ENCODE measurements around the gene CNTF.

Gene CNTF

GRCh38 chr11:58597486-58598144 lies 24.9 kb upstream of the CNTF start:
- TF ChIP-seq CTCF (IDR thresholded peaks at IDR 0.05; ENCODE audit: low read depth, low read length) = no peak
- no peak for TF ChIP-seq MYC (IDR thresholded peaks at IDR 0.05; ENCODE audit: low read depth, low read length)
- TF ChIP-seq, protein P1, sequence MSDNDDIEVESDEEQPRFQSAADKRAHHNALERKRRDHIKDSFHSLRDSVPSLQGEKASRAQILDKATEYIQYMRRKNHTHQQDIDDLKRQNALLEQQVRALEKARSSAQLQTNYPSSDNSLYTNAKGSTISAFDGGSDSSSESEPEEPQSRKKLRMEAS (IDR thresholded peaks at IDR 0.05; ENCODE audit: low read depth, low read length) = no peak
- TF ChIP-seq POLR2A (IDR thresholded peaks at IDR 0.05; ENCODE audit: extremely low read depth, insufficient read length) = no peak
- H3K4me3 ChIP-seq (ENCODE audit: low read depth, low read length) = no peak overlapping the region
- no peak for DNase-seq (ENCODE audit: low read depth)

- H3K4me3 ChIP-seq (ENCODE audit: low read depth, low read length) = no peak overlapping the region
- TF ChIP-seq MYC (IDR thresholded peaks at IDR 0.05; ENCODE audit: low read depth, low read length) (no peak), CTCF (IDR thresholded peaks at IDR 0.05; ENCODE audit: low read depth, low read length) (no peak), POLR2A (IDR thresholded peaks at IDR 0.05; ENCODE audit: extremely low read depth, insufficient read length) (no peak)
- TF ChIP-seq, protein P1 (IDR thresholded peaks at IDR 0.05; ENCODE audit: low read depth, low read length) = no peak
- no peak for DNase-seq (ENCODE audit: low read depth)
These were observed 22.0 kb upstream of the CNTF start for GRCh38 chr11:58600510-58600909.

DNA sequence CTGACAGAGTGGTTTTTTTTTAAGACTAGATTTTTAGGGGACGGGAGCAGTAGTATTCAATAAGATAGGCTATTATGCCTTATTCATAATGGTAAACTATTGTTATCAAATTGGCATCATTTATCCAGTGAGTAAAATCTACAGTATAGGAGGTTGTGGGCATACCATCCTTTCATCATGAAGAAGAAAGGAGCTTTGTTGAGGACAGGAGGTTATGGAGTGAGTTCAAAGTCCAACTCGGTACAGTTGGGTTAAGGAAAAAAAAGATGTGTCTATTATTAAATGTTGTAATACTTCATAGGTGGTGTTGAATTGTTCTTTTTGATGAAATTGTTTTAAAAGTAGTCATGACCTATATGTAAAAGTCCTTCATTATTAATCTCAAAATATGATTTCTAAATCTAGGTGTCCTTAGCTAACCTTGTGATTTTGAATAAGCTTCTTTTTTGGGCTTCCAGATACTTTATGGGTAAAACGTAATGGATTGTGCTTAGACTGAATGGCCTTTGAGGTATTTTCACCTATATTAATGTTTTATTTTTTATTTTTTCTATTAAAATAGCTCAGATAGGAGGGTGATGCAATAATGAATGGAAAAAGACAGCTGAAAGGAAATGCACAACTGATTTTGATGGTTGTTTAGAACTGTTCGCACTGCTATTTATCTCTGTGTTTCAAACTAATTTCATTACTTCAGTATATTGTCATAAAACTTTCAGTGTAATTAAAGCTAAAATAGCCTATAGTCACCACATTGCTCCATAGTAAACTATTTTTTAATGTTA lies 15.3 kb upstream of the CNTF start:
- DNase-seq (ENCODE audit: low read depth) = no peak
- no peak overlapping the region for H3K4me3 ChIP-seq (ENCODE audit: low read depth, low read length)
- no peak for TF ChIP-seq MYC (IDR thresholded peaks at IDR 0.05; ENCODE audit: low read depth, low read length)
- no peak for TF ChIP-seq CTCF (IDR thresholded peaks at IDR 0.05; ENCODE audit: low read depth, low read length)
- TF ChIP-seq, protein P1 (IDR thresholded peaks at IDR 0.05; ENCODE audit: low read depth, low read length) = no peak
- no peak for TF ChIP-seq POLR2A (IDR thresholded peaks at IDR 0.05; ENCODE audit: extremely low read depth, insufficient read length)

DNA sequence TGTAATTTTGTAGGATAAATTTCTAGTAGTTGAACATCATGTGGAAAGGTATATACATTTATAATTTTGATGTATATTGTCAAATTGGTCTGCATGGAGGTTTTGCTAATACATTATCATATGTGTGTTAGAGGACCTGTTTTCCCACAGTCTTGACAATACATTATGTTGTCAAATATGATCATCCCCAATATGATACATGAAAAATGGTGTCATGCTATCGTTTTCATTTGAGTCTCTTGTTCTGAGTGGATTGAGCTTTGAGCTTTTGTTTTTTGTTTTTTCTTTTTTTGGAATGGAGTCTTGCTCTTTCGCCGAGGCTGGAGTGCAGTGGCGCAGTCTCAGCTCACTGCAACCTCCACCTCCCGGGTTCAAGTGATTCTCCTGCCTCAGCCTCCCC lies 14.1 kb upstream of the CNTF start:
- TF ChIP-seq, protein P1 (IDR thresholded peaks at IDR 0.05; ENCODE audit: low read depth, low read length) = no peak
- TF ChIP-seq CTCF (IDR thresholded peaks at IDR 0.05; ENCODE audit: low read depth, low read length) (no peak), MYC (IDR thresholded peaks at IDR 0.05; ENCODE audit: low read depth, low read length) (no peak), POLR2A (IDR thresholded peaks at IDR 0.05; ENCODE audit: extremely low read depth, insufficient read length) (no peak)
- H3K4me3 ChIP-seq (ENCODE audit: low read depth, low read length) = no peak overlapping the region
- DNase-seq (ENCODE audit: low read depth) = no peak

GRCh38 chr11:58609723-58610122 lies 12.7 kb upstream of the CNTF start:
- peak; percentile 11 for DNase-seq (ENCODE audit: low read depth)
- no peak overlapping the region for H3K4me3 ChIP-seq (ENCODE audit: low read depth, low read length)
- TF ChIP-seq, protein P1 (IDR thresholded peaks at IDR 0.05; ENCODE audit: low read depth, low read length) = no peak
- TF ChIP-seq POLR2A (IDR thresholded peaks at IDR 0.05; ENCODE audit: extremely low read depth, insufficient read length) (no peak), CTCF (IDR thresholded peaks at IDR 0.05; ENCODE audit: low read depth, low read length) (no peak), MYC (IDR thresholded peaks at IDR 0.05; ENCODE audit: low read depth, low read length) (no peak)

All from NB4 (cell line).